ENCODE measurements around the gene ABLIM3. TPM values are rescaled to one million over a fixed set of nuclear protein-coding genes. Genes with fewer than 3 reads are reported as not detected.

ABLIM3 gene
- total and polyA plus RNA-seq, 2 of the 13 experiments (the other 11 are each of a cell fraction or from before 2014, with no cell fraction given): 0.53 to 6.3 TPM

DNA sequence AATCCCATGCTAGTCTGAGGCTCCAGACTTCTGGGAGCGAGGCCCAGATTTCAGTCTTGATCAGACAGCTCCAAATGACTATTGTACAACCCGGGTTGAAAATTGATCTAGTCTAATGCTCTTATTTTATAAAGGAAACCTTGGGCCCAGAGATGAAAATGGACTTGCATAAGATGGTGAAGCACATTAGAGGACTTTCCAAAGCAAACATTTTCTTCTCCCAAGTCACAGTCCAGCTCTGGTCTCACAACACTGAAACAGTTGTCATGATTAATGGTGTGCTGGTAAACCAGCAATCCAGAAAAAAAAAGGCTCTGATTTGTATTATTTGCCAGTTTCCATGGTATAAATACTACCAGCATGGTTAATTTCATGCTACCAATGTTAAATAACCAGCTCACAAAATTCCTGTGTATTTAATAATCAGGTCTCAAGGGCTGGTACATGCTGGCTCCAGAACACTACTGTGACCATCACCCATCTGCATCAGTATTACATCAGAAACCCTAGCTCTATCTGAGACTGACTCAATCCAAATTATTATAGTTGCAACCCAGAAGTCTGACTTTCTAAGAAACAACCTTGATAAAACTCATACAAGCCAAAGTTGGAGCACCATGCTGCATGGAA, 32.5 kb upstream of the ABLIM3 start:
- intact Hi-C loops (cut with micrococcal nuclease; ENCODE audit: unreplicated experiment): no loop called here
- Histone ChIP-seq H4K20me1 (ENCODE audit: insufficient read depth, low read length) (no peaks in the 10 kb centered on the region), H3K4me3 (replicated peaks in 1 of 3; ENCODE audit: insufficient read depth in 1 of 3, low read depth in 2 of 3, low read length in 3 of 3) (no peak overlapping the region), H3K9me3 (ENCODE audit: low read length) (no peaks in the 10 kb centered on the region), H3K4me1 (ENCODE audit: insufficient read depth, low read length) (no peaks in the 10 kb centered on the region), H3K9ac (ENCODE audit: insufficient read depth, low read depth, low read length) (no peak overlapping the region), H2AFZ (ENCODE audit: low read length) (no peak overlapping the region), H3K79me2 (ENCODE audit: insufficient read depth, low read length) (no peaks in the 10 kb centered on the region), H3K4me2 (ENCODE audit: low read depth, low read length) (no peak overlapping the region), H3K36me3 (replicated peaks in 1 of 2; ENCODE audit: control insufficient read depth in 1 of 2, insufficient read depth in 2 of 2, low read length in 2 of 2) (no peaks in the 10 kb centered on the region), H3K27me3 (ENCODE audit: control insufficient read depth in 1 of 2, insufficient read depth in 2 of 2, low read length in 2 of 2) (no peaks in the 10 kb centered on the region), H3K27ac (ENCODE audit: extremely low read length, insufficient read depth, low read length) (no peak overlapping the region)
- FAIRE-seq: no peak
- in situ Hi-C loops (cut with HindIII; ENCODE audit: extremely low pct_ligation_motif_present, low pct_unique_long_range_greater_than_20kb): no loop called here
- ATAC-seq: no peak
- no TSS peak for BruUV-seq (replicated peaks)
- no peak for DNase-seq (ENCODE audit: low spot score)
- ChIA-PET POLR2A (no interaction called here), CTCF (ENCODE audit: low intra/inter-chr PET ratio, low total read pairs) (no interaction called here)
- WGBS (ENCODE audit: low lambda C conversion rate): 5% methylated on average over 2 of the region's 2 CpGs
- no peak for TF ChIP-seq NCOR1 (IDR thresholded peaks at IDR 0.05; ENCODE audit: borderline replicate concordance, low read length)
- no peak for TF ChIP-seq RFXAP (CRISPR knock-in tag; IDR thresholded peaks at IDR 0.05; ENCODE audit: borderline replicate concordance)
- TF ChIP-seq TEAD2 (CRISPR knock-in tag; IDR thresholded peaks at IDR 0.05): no peak
- TF ChIP-seq ZKSCAN1 (IDR thresholded peaks at IDR 0.05; ENCODE audit: low read length): no peak
- no peak for TF ChIP-seq FOXK2 (IDR thresholded peaks at IDR 0.05)
- no peak for TF ChIP-seq MIXL1 (CRISPR knock-in tag; IDR thresholded peaks at IDR 0.05)
- no peak for TF ChIP-seq ZNF121 (CRISPR knock-in tag; IDR thresholded peaks at IDR 0.05)
- TF ChIP-seq EEA1 (CRISPR knock-in tag; IDR thresholded peaks at IDR 0.05; ENCODE audit: borderline replicate concordance): no peak
- no peak for TF ChIP-seq ZFAT (CRISPR knock-in tag; conservative IDR thresholded peaks at IDR 0.05)
- TF ChIP-seq DRAP1 (CRISPR knock-in tag; IDR thresholded peaks at IDR 0.05): no peak
- no peak for TF ChIP-seq MEIS1 (CRISPR knock-in tag; IDR thresholded peaks at IDR 0.05; ENCODE audit: borderline replicate concordance)
- TF ChIP-seq ZHX2 (IDR thresholded peaks at IDR 0.05; ENCODE audit: low read depth): no peak
- no peak for TF ChIP-seq ZHX2 (CRISPR knock-in tag; IDR thresholded peaks at IDR 0.05; ENCODE audit: borderline replicate concordance)
- TF ChIP-seq ZNF205 (CRISPR knock-in tag; IDR thresholded peaks at IDR 0.05): no peak
- TF ChIP-seq ZNF574 (CRISPR knock-in tag; IDR thresholded peaks at IDR 0.05): no peak
